Nephron progenitor cell (in vitro differentiated cells): ENCODE data around the gene KRTAP5-9.

ENCODE experiments used
- DNase-seq: peaks from one replicate; pipeline ENCODE4 v3.0.0; 2021
- H3K27ac Mint-ChIP-seq: 2 replicates; pipeline ENCODE4 v1.8.0; 2021; ENCODE audit warnings: mild to moderate bottlenecking, moderate library complexity, mixed read lengths
- H3K27me3 Mint-ChIP-seq: 2 replicates; pipeline ENCODE4 v1.8.0; 2021; ENCODE audit warnings: mild to moderate bottlenecking, low read depth, mixed read lengths; ENCODE audit not compliant: poor library complexity
- H3K36me3 Mint-ChIP-seq: 2 replicates; pipeline ENCODE4 v1.8.0; 2021; ENCODE audit warnings: low read depth, mixed read lengths
- H3K4me1 Mint-ChIP-seq: 2 replicates; pipeline ENCODE4 v1.8.0; 2021; ENCODE audit warnings: mixed read lengths
- H3K4me3 Mint-ChIP-seq: 2 replicates; pipeline ENCODE4 v1.8.0; 2021; ENCODE audit warnings: mild to moderate bottlenecking, moderate library complexity, mixed read lengths
- H3K9me3 Mint-ChIP-seq: 2 replicates; pipeline ENCODE4 v1.8.0; 2021; ENCODE audit warnings: mild to moderate bottlenecking, moderate library complexity, mixed read lengths
- CTCF ChIP-seq: fragments of 200-600 bp; sonication (generic); IDR thresholded peaks from 2 replicates; pipeline ENCODE4 v1.5.0; 2021; ENCODE audit warnings: antibody characterized with exemption

Gene KRTAP5-9

GRCh38 chr11:71502871-71503435, 45.3 kb upstream of the KRTAP5-9 start:
- TF ChIP-seq CTCF, result no peak
- no peak for DNase-seq
- Mint-ChIP-seq H3K4me1 (peaks cover 17% of the 10 kb centered on the region), H3K9me3 (peaks cover 18% of the 10 kb centered on the region), H3K27me3 (peaks cover 4% of the 10 kb centered on the region), H3K4me3 (no peak overlapping the region), H3K27ac (no peak overlapping the region), H3K36me3 (peaks cover 46% of the 10 kb centered on the region)

DNA sequence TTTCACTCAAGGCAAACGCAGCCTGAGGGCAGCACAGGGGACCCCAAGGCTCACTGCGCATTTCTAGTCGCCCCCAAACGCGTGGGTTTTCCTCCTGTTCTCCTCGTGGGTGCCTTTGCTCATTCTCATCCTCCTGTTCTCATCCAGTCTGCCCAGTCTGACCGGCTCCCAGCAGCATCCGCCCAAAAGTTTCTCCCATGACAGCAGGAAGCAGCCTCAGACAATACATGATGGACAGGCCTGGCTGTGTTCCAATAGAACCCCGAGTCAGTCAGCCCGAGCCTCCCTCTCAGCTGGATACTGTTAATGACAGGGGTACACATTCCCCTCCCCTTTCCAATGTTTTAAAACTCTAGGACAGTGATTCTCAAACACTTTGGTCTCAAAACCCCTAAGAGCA, 43.7 kb upstream of the KRTAP5-9 start:
- Mint-ChIP-seq H3K4me3 (no peak overlapping the region), H3K27me3 (peaks cover 4% of the 10 kb centered on the region), H3K27ac (no peak overlapping the region), H3K36me3 (peaks cover 50% of the 10 kb centered on the region), H3K9me3 (peaks cover 34% of the 10 kb centered on the region), H3K4me1 (peaks cover 17% of the 10 kb centered on the region)
- TF ChIP-seq CTCF, result no peak
- no peak for DNase-seq

DNA sequence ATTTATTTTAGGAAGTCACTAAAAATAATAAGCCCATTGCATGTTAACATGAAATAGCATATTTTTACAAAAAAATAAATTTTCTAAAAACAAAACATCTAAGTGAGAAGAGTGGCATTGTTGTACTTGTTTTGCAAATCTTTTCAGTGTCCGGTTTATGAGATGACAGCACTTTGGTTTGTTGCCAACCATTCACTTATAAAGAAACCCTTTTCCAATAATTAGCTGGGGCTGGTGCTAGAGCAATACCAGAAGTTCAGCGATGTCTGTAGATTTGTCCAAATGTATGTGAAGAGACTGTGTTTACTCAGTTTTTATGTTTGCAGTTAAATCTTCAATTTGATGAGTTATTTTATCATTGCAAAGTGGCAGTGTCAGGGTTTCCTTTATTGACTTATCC, 43.2 kb upstream of the KRTAP5-9 start:
- no peak for TF ChIP-seq CTCF
- H3K9me3 Mint-ChIP-seq, result peaks cover 38% of the 10 kb centered on the region
- peaks cover 17% of the 10 kb centered on the region for H3K4me1 Mint-ChIP-seq
- no peak overlapping the region for H3K4me3 Mint-ChIP-seq
- no peak for DNase-seq
- peaks cover 55% of the 10 kb centered on the region for H3K36me3 Mint-ChIP-seq
- no peak overlapping the region for H3K27ac Mint-ChIP-seq
- H3K27me3 Mint-ChIP-seq, result peaks cover 4% of the 10 kb centered on the region

- DNase-seq, result no peak
- Mint-ChIP-seq H3K4me3 (no peak overlapping the region), H3K27me3 (peaks cover 4% of the 10 kb centered on the region), H3K36me3 (peaks cover 47% of the 10 kb centered on the region), H3K27ac (peak overlapping the region; percentile 88), H3K4me1 (peaks cover 17% of the 10 kb centered on the region), H3K9me3 (peaks cover 46% of the 10 kb centered on the region)
- no peak for TF ChIP-seq CTCF
Observed at GRCh38 chr11:71505781-71506180, 42.4 kb upstream of the KRTAP5-9 start.

- Mint-ChIP-seq H3K36me3 (peaks cover 47% of the 10 kb centered on the region), H3K9me3 (peaks cover 59% of the 10 kb centered on the region), H3K27me3 (peaks cover 4% of the 10 kb centered on the region), H3K27ac (no peak overlapping the region), H3K4me1 (peaks cover 17% of the 10 kb centered on the region), H3K4me3 (no peak overlapping the region)
- no peak for TF ChIP-seq CTCF
- DNase-seq, result no peak
Observed at GRCh38 chr11:71507102-71507501, 41.1 kb upstream of the KRTAP5-9 start.
